K562 (cell line): ENCODE results near the gene C1QC. TPM values are rescaled to one million over a fixed set of nuclear protein-coding genes. Genes with fewer than 3 reads are reported as not detected.

Source experiments
- ATAC-seq: fragments of 200-7000 bp; cut with Tn5 transposase; 3 replicates; pipeline ENCODE4 v1.9.1; 2020; ENCODE audit warnings: moderate library complexity
- BruUV-seq: library from RNA; stranded (reverse); fragments of 400-500 nt; replicated peaks from 2 replicates; lab custom pipeline; 2021; lab: Mats Ljungman, UMichigan
- CTCF ChIA-PET: fragments of 300-600 bp; formaldehyde crosslinking; extraction: SDS; loops from one replicate; lab custom pipeline; 2021; ENCODE audit warnings: low intra/inter-chr PET ratio; lab: Yijun Ruan, JAX
- POLR2A ChIA-PET: fragments of 300-600, 350-650 bp; sonication (Branson Sonifier 250); formaldehyde crosslinking; extraction: SDS; loops from one replicate; lab custom pipeline; 2021; ENCODE audit warnings: antibody characterized with exemption, inconsistent platforms; lab: Yijun Ruan, JAX
- DNase-seq, 4 experiments: peaks; one replicate each; pipeline versions ENCODE4 v3.0.0 to v3.0.0-alpha.2; 2011 to 2018; ENCODE audit warnings: low spot score in 3 of 4, mixed read lengths in 3 of 4; ENCODE audit errors: extremely low read depth in 1 of 4
- FAIRE-seq: peaks from 2 replicates; lab custom pipeline; 2011; peaks lifted over from hg19 to GRCh38; lab: Jason Lieb, UNC
- H2AFZ ChIP-seq: 2 replicates; pipeline ENCODE4 v1.6.0; 2011; ENCODE audit warnings: low read depth, low read length, control low read depth, inconsistent platforms
- H3K27ac ChIP-seq: fragments of 200-600 bp; 3 replicates; pipeline ENCODE4 v1.8.0; 2011; ENCODE audit warnings: low read depth, mild to moderate bottlenecking, control low read depth, inconsistent platforms, low read length, moderate library complexity, mixed read lengths; ENCODE audit errors: extremely low read depth
- H3K27me3 ChIP-seq, 2 experiments: fragments of 300-600 bp in 1 of 2; 2 replicates in 1 of 2; 3 replicates in 1 of 2; pipeline versions ENCODE4 v1.6.0 to v1.8.0; 2011; ENCODE audit warnings: inconsistent platforms in 2 of 2, low read length in 2 of 2, mild to moderate bottlenecking in 1 of 2, mixed read lengths in 1 of 2, moderate library complexity in 1 of 2; ENCODE audit not compliant: control insufficient read depth in 2 of 2, insufficient read depth in 2 of 2
- H3K36me3 ChIP-seq: fragments of 300-600 bp; 3 replicates; pipeline ENCODE4 v1.8.0; 2011; ENCODE audit warnings: mild to moderate bottlenecking, low read length, inconsistent platforms; ENCODE audit not compliant: control insufficient read depth, insufficient read depth
- H3K4me1 ChIP-seq, 2 experiments: fragments of 200-600 bp in 1 of 2; replicated peaks in 1 of 2; 2 replicates in 1 of 2; 3 replicates in 1 of 2; pipeline versions ENCODE4 v1.5.1 to v1.8.0; 2011; ENCODE audit warnings: inconsistent platforms in 2 of 2, low read length in 2 of 2, mild to moderate bottlenecking in 1 of 2, mixed read lengths in 1 of 2, moderate library complexity in 1 of 2; ENCODE audit not compliant: control insufficient read depth in 2 of 2, insufficient read depth in 2 of 2
- H3K4me2 ChIP-seq: 2 replicates; pipeline ENCODE4 v1.6.1; 2011; ENCODE audit warnings: low read length, control low read depth, inconsistent platforms, mixed read lengths; ENCODE audit not compliant: insufficient read depth
- H3K4me3 ChIP-seq: fragments of 200-600 bp; sonication (generic), shearing (Covaris generic); 2 replicates; pipeline ENCODE4 v1.5.1; 2016; ENCODE audit warnings: control low read depth, inconsistent platforms
- H3K79me2 ChIP-seq: fragments of 200-600 bp; 3 replicates; pipeline ENCODE4 v1.8.0; 2011; ENCODE audit warnings: low read length, inconsistent platforms; ENCODE audit not compliant: control insufficient read depth, insufficient read depth
- H3K9ac ChIP-seq, 2 experiments: 2 replicates each; pipeline versions ENCODE4 v1.6.0 to v1.6.1; 2011; ENCODE audit warnings: low read depth in 2 of 2, low read length in 2 of 2, control low read depth in 1 of 2, inconsistent platforms in 1 of 2, mild to moderate bottlenecking in 1 of 2, mixed read lengths in 1 of 2; ENCODE audit not compliant: insufficient read depth in 1 of 2
- H3K9me1 ChIP-seq: one replicate; pipeline ENCODE4 v1.6.0; 2011; ENCODE audit warnings: inconsistent platforms, mild to moderate bottlenecking, low read length, moderate library complexity; ENCODE audit not compliant: control insufficient read depth, insufficient read depth
- H3K9me3 ChIP-seq: replicated peaks from 2 replicates; pipeline ENCODE4 v1.5.1; 2011; ENCODE audit warnings: low read depth, low read length, inconsistent platforms; ENCODE audit not compliant: control insufficient read depth, insufficient read depth
- H4K20me1 ChIP-seq: replicated peaks from 2 replicates; pipeline ENCODE4 v1.6.1; 2011; ENCODE audit warnings: low read length, inconsistent platforms, mixed read lengths; ENCODE audit not compliant: control insufficient read depth, insufficient read depth
- ATF7 ChIP-seq: fragments of 450-650 bp; IDR thresholded peaks from 2 replicates; pipeline ENCODE4 v1.7.1; 2014; ENCODE audit warnings: mild to moderate bottlenecking, moderate library complexity
- BDP1 ChIP-seq: IDR thresholded peaks from 3 replicates; pipeline ENCODE4 v1.6.1; 2011; ENCODE audit not compliant: insufficient read length, insufficient read depth
- RAD51 ChIP-seq: fragments of 450-650 bp; IDR thresholded peaks from 2 replicates; pipeline ENCODE4 v1.7.1; 2016; ENCODE audit warnings: low read depth, mild to moderate bottlenecking, borderline replicate concordance
- RUNX1 ChIP-seq: sonication (generic); IDR thresholded peaks from 2 replicates; pipeline ENCODE4 v1.6.1; 2016; ENCODE audit warnings: antibody characterized with exemption, low read depth
- TBP ChIP-seq: optimal IDR thresholded peaks from 2 replicates; pipeline ENCODE3; 2011; ENCODE audit warnings: low read depth, low read length, improper control_type of control experiment
- ZNF282 ChIP-seq: sonication (generic); formaldehyde crosslinking; IDR thresholded peaks from 2 replicates; pipeline ENCODE4 v1.8.1; 2023; ENCODE audit warnings: missing genetic modification reagents
- WGBS: fragments of 100-300 bp; shearing (Covaris generic); methylation state at CpG from one replicate; pipeline ENCODE4 v1.1.6; 2016; ENCODE audit warnings: low coverage, mixed read lengths; ENCODE audit not compliant: insufficient coverage; ENCODE audit errors: missing lambda C conversion rate; 5-methylcytosine and 5-hydroxymethylcytosine counted together
- in situ Hi-C: fragments of 300-500 bp; cut with MboI; formaldehyde crosslinking; loops from 4 replicates; pipeline ENCODE4 v1.15.0; 2018; ENCODE audit warnings: inconsistent platforms, mixed read lengths
- intact Hi-C: fragments of 100-400 bp; cut with micrococcal nuclease; formaldehyde crosslinking; loops from 2 replicates; pipeline ENCODE4 v1.14.2; 2022
- polyA plus RNA-seq, 8 experiments: library from polyadenylated mRNA; depleted of rRNA in 4 of 8; stranded (reverse) in 5 of 8; unstranded in 3 of 8; fragments of >200 nt; fragmentation: Nextera tagmentation in 2 of 8; fragmentation: Illumina TruSeq in 1 of 8; extraction: Ambion mirVana in 2 of 8; extraction: Trizol in 1 of 8; gene quantifications; 2 replicates each; pipeline versions ENCODE4 v1.2.1 to v1.2.3, GENCODE V29; 2011 to 2014; ENCODE audit warnings: inconsistent platforms in 1 of 8, missing spikeins in 1 of 8
- total RNA-seq, 7 experiments: library from RNA; depleted of rRNA in 6 of 7; stranded (reverse); fragments of >200 nt in 6 of 7; fragmentation: Illumina TruSeq in 2 of 7; extraction: Trizol in 2 of 7; gene quantifications; 2 replicates each; pipeline versions ENCODE4 v1.2.1 to v1.2.3, GENCODE V29; 2011 to 2021; ENCODE audit warnings: low replicate concordance in 1 of 7
- TF ChIP-seq, protein P1 (sequence below): fragments of 450-650 bp; IDR thresholded peaks from 2 replicates; pipeline ENCODE4 v1.6.1; 2018; ENCODE audit not compliant: partially characterized antibody
- TF ChIP-seq, protein P2 (sequence below): fragments of 450-650 bp; formaldehyde crosslinking; IDR thresholded peaks from 2 replicates; pipeline ENCODE4 v1.4.0; 2020; ENCODE audit warnings: mild to moderate bottlenecking, mixed read lengths
- TF ChIP-seq, protein P3 (sequence below): sonication (generic); formaldehyde crosslinking; IDR thresholded peaks from 2 replicates; pipeline ENCODE4 v1.5.0; 2020; ENCODE audit warnings: missing genetic modification reagents

Gene C1QC
- total and polyA plus RNA-seq, 9 of the 15 experiments (the other 6 are each of a cell fraction or from before 2014, with no cell fraction given) = 0.69 TPM; not detected in 8

DNA sequence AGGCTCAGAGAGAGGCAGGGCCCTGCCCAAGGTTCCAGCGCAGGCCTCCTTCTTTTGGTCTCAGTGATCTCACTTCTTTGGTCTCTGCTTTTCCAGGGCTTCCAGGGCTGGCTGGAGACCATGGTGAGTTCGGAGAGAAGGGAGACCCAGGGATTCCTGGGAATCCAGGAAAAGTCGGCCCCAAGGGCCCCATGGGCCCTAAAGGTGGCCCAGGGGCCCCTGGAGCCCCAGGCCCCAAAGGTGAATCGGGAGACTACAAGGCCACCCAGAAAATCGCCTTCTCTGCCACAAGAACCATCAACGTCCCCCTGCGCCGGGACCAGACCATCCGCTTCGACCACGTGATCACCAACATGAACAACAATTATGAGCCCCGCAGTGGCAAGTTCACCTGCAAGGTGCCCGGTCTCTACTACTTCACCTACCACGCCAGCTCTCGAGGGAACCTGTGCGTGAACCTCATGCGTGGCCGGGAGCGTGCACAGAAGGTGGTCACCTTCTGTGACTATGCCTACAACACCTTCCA is 17.3 kb downstream of the C1QC start:
- ChIA-PET CTCF (no interaction called here), POLR2A (no interaction called here)
- Histone ChIP-seq H3K9me1 (no peaks in the 10 kb centered on the region), H4K20me1 (peaks cover 6% of the 10 kb centered on the region), H3K36me3 (no peaks in the 10 kb centered on the region), H3K4me3 (no peak overlapping the region), H3K9ac (no peak overlapping the region), H2AFZ (no peak overlapping the region), H3K4me1 (peaks cover 0 to 4% of the 10 kb centered on the region in 2 experiments; a peak in 1 of 5 replicates), H3K9me3 (no peaks in the 10 kb centered on the region), H3K27ac (no peak overlapping the region), H3K4me2 (no peak overlapping the region), H3K27me3 (peaks cover 3 to 31% of the 10 kb centered on the region in 2 experiments; a peak in 4 of 5 replicates), H3K79me2 (no peaks in the 10 kb centered on the region)
- ATAC-seq (no peak), FAIRE-seq (no peak), DNase-seq (no peak)
- in situ Hi-C loops = no loop called here
- TF ChIP-seq RUNX1 (no peak), RAD51 (peak; percentile 59; the same call in 1 of the 2 replicates), ATF7 (peak; percentile 55), BDP1 (no peak), ZNF282 (CRISPR knock-in tag) (no peak), TBP (no peak)
- TF ChIP-seq, protein P1, sequence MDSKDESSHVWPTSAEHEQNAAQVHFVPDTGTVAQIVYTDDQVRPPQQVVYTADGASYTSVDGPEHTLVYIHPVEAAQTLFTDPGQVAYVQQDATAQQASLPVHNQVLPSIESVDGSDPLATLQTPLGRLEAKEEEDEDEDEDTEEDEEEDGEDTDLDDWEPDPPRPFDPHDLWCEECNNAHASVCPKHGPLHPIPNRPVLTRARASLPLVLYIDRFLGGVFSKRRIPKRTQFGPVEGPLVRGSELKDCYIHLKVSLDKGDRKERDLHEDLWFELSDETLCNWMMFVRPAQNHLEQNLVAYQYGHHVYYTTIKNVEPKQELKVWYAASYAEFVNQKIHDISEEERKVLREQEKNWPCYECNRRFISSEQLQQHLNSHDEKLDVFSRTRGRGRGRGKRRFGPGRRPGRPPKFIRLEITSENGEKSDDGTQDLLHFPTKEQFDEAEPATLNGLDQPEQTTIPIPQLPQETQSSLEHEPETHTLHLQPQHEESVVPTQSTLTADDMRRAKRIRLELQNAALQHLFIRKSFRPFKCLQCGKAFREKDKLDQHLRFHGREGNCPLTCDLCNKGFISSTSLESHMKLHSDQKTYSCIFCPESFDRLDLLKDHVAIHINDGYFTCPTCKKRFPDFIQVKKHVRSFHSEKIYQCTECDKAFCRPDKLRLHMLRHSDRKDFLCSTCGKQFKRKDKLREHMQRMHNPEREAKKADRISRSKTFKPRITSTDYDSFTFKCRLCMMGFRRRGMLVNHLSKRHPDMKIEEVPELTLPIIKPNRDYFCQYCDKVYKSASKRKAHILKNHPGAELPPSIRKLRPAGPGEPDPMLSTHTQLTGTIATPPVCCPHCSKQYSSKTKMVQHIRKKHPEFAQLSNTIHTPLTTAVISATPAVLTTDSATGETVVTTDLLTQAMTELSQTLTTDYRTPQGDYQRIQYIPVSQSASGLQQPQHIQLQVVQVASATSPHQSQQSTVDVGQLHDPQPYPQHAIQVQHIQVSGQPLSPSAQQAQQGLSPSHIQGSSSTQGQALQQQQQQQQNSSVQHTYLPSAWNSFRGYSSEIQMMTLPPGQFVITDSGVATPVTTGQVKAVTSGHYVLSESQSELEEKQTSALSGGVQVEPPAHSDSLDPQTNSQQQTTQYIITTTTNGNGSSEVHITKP = peak; percentile 94
- TF ChIP-seq, protein P2, sequence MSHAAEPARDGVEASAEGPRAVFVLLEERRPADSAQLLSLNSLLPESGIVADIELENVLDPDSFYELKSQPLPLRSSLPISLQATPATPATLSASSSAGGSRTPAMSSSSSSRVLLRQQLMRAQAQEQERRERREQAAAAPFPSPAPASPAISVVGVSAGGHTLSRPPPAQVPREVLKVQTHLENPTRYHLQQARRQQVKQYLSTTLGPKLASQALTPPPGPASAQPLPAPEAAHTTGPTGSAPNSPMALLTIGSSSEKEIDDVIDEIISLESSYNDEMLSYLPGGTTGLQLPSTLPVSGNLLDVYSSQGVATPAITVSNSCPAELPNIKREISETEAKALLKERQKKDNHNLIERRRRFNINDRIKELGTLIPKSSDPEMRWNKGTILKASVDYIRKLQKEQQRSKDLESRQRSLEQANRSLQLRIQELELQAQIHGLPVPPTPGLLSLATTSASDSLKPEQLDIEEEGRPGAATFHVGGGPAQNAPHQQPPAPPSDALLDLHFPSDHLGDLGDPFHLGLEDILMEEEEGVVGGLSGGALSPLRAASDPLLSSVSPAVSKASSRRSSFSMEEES = peak; percentile 52; the same call in 1 of the 2 replicates
- TF ChIP-seq, protein P3, sequence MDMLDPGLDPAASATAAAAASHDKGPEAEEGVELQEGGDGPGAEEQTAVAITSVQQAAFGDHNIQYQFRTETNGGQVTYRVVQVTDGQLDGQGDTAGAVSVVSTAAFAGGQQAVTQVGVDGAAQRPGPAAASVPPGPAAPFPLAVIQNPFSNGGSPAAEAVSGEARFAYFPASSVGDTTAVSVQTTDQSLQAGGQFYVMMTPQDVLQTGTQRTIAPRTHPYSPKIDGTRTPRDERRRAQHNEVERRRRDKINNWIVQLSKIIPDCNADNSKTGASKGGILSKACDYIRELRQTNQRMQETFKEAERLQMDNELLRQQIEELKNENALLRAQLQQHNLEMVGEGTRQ = peak; percentile 7; the same call in 1 of the 2 replicates
- WGBS = 1% methylated on average over 18 of the region's 19 CpGs
- intact Hi-C loops = no loop called here
- no TSS peak for BruUV-seq
